Ascending aorta (tissue), 2 donors: ENCODE data around the gene TRABD2B. TPM values are rescaled to one million over a fixed set of nuclear protein-coding genes. Genes with fewer than 3 reads are reported as not detected.

Experiments used
- DNase-seq, 2 donors: peaks; one replicate each; pipeline ENCODE4 v3.0.0-alpha.2; 2019; ENCODE audit warnings: low spot score in 2 of 2
- H3K27ac ChIP-seq, 2 donors: fragments of 200-600 bp; sonication (generic); one replicate each; pipeline ENCODE4 v1.5.1; 2016 to 2017; ENCODE audit warnings: mild to moderate bottlenecking in 1 of 2
- H3K27me3 ChIP-seq: fragments of 200-600 bp; sonication (generic); one replicate; pipeline ENCODE4 v1.5.1; 2017
- H3K36me3 ChIP-seq, 2 donors: fragments of 200-600 bp; sonication (generic); one replicate each; pipeline ENCODE4 v1.5.1; 2016
- H3K4me1 ChIP-seq, 2 donors: fragments of 200-600 bp; sonication (generic); one replicate each; pipeline ENCODE4 v1.5.1; 2016 to 2017; ENCODE audit warnings: mild to moderate bottlenecking in 1 of 2
- H3K4me3 ChIP-seq, 2 donors: fragments of 200-600 bp; sonication (generic); one replicate each; pipeline ENCODE4 v1.5.1; 2016 to 2017; ENCODE audit warnings: mild to moderate bottlenecking in 1 of 2
- H3K9me3 ChIP-seq, 2 donors: fragments of 200-600 bp; sonication (generic); one replicate each; pipeline ENCODE4 v1.5.1; 2016
- intact Hi-C: fragments of 100-400 bp; cut with DNase I; formaldehyde crosslinking; loops from one replicate; pipeline ENCODE4 v1.15.1; 2023
- total RNA-seq: library from RNA; depleted of rRNA; stranded (reverse); fragments of >200 nt; gene quantifications from one replicate; pipeline ENCODE4 v1.1.0, GENCODE V29; 2016
- TF ChIP-seq, protein P1 (sequence below), 3 experiments: fragments of 200-600 bp in 2 of 3; fragments of 450-650 bp in 1 of 3; sonication (generic) in 2 of 3; IDR thresholded peaks; one replicate each; pipeline ENCODE4 v1.5.1; 2016 to 2019; ENCODE audit warnings: antibody characterized with exemption in 3 of 3, mild to moderate bottlenecking in 1 of 3, moderate library complexity in 1 of 3

The TRABD2B gene
- total RNA-seq, 1 donor from 2014 or later, result 7.9 TPM

DNA sequence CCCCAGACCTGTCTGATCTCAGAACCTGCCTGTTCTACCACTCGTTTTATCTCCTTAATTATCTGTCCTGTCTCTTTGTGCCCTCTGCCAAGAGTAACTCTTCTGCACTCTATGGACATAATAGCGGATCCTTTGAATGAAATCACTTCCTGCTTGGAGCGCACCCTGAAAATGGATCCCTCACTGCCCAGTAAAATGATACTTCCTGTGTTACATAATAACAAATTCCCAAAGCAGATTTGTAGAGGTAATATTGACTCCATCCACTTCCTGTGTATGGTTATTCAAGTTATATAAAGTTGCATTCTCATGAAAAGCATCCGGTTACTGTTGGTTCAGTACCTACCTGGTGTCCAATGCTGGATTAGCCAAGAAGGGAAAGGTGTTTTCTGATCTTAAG, 246.0 kb downstream of the TRABD2B start:
- Histone ChIP-seq H3K27me3 (no peaks in the 10 kb centered on the region), H3K4me1 (peaks cover 3 to 13% of the 10 kb centered on the region in 2 donors), H3K9me3 (no peaks in the 10 kb centered on the region), H3K36me3 (no peaks in the 10 kb centered on the region), H3K27ac (peak overlapping the region; percentile 58 to 75), H3K4me3 (no peak overlapping the region)
- intact Hi-C loops, result loop anchor here (5.0 kb wide), 1 partner anchor 451 kb away; no protein-coding TSS in a partner anchor
- DNase-seq, result no peak
- TF ChIP-seq, protein P1, sequence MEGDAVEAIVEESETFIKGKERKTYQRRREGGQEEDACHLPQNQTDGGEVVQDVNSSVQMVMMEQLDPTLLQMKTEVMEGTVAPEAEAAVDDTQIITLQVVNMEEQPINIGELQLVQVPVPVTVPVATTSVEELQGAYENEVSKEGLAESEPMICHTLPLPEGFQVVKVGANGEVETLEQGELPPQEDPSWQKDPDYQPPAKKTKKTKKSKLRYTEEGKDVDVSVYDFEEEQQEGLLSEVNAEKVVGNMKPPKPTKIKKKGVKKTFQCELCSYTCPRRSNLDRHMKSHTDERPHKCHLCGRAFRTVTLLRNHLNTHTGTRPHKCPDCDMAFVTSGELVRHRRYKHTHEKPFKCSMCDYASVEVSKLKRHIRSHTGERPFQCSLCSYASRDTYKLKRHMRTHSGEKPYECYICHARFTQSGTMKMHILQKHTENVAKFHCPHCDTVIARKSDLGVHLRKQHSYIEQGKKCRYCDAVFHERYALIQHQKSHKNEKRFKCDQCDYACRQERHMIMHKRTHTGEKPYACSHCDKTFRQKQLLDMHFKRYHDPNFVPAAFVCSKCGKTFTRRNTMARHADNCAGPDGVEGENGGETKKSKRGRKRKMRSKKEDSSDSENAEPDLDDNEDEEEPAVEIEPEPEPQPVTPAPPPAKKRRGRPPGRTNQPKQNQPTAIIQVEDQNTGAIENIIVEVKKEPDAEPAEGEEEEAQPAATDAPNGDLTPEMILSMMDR (IDR thresholded peaks at IDR 0.05), result no peak

DNA sequence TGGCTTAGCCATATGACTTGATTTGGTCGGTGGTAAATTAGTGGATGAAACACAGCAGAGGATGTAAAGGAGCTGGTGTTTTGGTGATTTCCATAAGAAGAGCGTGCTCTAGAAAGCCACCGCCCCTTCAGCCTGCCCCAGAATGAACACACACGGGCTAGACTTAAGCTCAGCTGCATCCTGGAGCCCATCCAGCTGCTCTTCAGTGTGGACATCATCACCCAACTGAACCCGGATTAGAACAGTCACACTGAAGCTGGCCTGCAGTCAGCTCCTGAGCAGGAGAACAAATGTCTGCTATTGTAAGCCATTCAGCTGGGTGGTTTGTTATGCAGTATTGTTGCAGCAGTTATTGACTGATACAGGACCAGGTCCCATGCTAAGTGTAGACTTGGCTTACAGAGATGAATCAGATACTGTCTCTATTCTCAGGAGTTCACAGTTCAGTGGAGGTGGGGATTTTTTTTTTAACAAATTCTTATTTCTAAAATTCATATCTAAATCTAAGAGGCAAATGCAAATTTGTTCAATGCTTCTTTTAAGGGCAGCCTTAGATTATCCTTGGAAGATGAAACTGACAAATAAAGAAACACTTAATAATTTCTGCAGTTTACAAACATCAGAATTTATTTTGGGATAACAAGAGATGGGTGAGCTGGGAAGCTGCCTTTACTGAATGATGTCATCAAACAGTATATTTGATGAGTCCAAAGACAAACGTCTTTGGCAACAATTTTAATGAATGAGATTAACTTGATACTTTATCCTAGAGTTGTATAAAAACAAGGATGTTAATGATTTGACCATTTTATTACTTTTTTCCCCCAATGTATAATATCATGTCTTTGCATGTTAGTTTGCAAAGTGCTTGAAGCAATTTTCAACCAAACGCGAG, 251.2 kb downstream of the TRABD2B start:
- TF ChIP-seq, protein P1 (IDR thresholded peaks at IDR 0.05), result no peak
- Histone ChIP-seq H3K4me3 (no peak overlapping the region), H3K36me3 (no peaks in the 10 kb centered on the region), H3K27me3 (no peaks in the 10 kb centered on the region), H3K27ac (no peak overlapping the region), H3K9me3 (no peaks in the 10 kb centered on the region), H3K4me1 (no peaks in the 10 kb centered on the region)
- intact Hi-C loops, result no loop called here
- no peak for DNase-seq

DNA sequence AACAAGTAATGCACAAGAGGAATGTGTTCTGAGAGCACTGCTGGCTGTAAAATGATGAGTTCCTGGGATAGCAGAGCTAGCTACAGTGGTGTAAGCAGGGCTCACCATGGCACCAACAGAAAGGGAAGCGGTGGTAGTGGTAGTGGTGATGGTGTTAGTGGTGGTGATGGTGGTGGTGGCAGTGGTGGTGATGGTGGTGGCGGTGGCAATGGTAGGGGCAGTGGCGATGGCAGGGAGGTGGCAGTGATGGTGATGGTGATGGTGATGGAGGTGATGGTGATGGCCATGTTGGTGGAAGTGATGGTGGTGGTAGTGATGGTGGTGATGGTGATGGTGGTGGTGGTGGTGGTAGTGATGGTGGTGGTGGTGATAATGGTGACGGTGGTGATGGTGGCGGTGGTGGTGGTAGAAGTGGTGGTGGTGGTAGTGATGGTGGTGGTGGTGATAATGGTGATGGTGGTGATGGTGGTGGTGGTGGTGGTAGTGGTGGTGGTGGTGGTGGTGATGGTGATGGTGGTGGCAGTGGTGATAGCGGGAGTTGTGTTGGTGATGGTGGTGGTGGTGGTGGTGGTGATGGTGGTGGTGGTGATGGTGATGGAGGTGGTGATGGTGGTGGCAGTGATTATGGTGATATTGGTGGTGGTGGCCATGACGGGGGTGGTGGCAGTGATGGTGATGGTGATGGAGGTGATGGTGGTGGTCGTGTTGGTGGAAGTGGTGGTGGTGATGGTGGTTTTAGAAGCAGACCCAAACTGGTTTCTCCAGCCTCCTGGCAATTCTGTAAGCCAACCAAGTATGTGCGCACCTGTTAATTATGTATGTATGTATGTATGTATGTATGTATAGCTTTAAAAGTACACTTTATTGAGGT, 254.1 kb downstream of the TRABD2B start:
- Histone ChIP-seq H3K27me3 (no peaks in the 10 kb centered on the region), H3K36me3 (no peaks in the 10 kb centered on the region), H3K27ac (no peak overlapping the region), H3K9me3 (no peaks in the 10 kb centered on the region), H3K4me3 (no peak overlapping the region), H3K4me1 (no peaks in the 10 kb centered on the region)
- intact Hi-C loops, result no loop called here
- TF ChIP-seq, protein P1 (IDR thresholded peaks at IDR 0.05), result no peak
- no peak for DNase-seq

DNA sequence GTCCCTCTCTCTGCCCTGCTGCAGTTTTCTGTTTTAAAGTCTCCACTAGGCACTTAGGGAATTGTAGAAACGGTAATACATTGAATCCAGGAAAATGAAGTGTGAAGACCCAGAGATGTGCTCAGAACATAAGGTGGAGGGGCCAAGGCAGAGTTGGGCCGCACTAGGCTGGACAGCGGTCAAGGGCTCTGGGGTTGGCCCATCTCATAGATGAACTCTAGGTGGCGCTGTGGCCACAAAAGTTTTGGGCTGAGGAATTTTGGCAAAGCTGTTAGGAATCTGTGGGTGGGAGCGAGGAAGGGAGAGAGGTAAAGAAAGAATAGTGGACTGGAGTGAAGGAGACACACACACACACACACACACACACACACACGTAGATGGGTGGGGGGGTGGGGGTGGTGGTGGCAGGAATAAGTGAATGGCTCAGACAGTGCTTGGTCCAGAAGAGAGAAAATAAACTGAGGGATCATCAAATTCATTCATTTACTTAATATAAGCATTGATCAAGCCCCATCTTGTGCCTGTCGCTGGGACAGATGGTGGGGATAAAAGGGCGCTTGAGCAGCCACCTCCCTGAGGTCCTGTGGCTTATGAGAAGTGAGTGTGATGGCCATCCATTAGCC, 258.5 kb downstream of the TRABD2B start:
- Histone ChIP-seq H3K4me1 (no peaks in the 10 kb centered on the region), H3K27me3 (no peaks in the 10 kb centered on the region), H3K4me3 (no peak overlapping the region), H3K36me3 (no peaks in the 10 kb centered on the region), H3K9me3 (no peaks in the 10 kb centered on the region), H3K27ac (no peak overlapping the region)
- intact Hi-C loops, result loop anchor here (1.0 to 5.0 kb wide), 6 partner anchors 44 to 464 kb away; partner anchors contain the start of gene TRABD2B
- peak in 1 of 2 donors; percentile 71 for DNase-seq
- TF ChIP-seq, protein P1 (IDR thresholded peaks at IDR 0.05), result peak; percentile 65 to 84 (median 76)

DNA sequence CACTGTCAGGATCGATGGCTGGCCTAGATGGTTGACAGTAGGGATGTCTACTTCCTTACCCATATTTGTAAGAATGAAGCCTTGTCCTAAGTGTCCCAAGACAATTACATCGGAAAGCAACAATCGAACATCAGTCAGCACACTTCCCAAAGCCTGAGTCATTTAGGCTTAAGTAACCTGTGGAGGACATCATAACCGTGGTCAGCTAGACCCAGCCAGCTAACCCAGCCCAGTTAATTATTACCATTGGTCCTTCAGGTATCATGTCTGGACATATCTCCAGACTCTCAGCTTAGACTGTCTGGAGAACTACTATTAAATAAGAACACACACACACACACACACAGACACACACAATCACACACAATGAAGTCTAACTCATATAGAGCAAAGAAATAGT, 264.7 kb downstream of the TRABD2B start:
- Histone ChIP-seq H3K27me3 (no peaks in the 10 kb centered on the region), H3K36me3 (no peaks in the 10 kb centered on the region), H3K27ac (no peak overlapping the region), H3K4me3 (no peak overlapping the region), H3K9me3 (no peaks in the 10 kb centered on the region), H3K4me1 (no peaks in the 10 kb centered on the region)
- TF ChIP-seq, protein P1 (IDR thresholded peaks at IDR 0.05), result no peak
- intact Hi-C loops, result no loop called here
- DNase-seq, result no peak
